ENCODE measurements around the gene SLC16A10. TPM values are rescaled to one million over a fixed set of nuclear protein-coding genes. Genes with fewer than 3 reads are reported as not detected.
"Not testable (repeated sequence)": the region's sequence is repeated elsewhere in the genome, so short reads cannot be mapped to it uniquely, and the experiment has no call there.

SLC16A10 gene, protein sequence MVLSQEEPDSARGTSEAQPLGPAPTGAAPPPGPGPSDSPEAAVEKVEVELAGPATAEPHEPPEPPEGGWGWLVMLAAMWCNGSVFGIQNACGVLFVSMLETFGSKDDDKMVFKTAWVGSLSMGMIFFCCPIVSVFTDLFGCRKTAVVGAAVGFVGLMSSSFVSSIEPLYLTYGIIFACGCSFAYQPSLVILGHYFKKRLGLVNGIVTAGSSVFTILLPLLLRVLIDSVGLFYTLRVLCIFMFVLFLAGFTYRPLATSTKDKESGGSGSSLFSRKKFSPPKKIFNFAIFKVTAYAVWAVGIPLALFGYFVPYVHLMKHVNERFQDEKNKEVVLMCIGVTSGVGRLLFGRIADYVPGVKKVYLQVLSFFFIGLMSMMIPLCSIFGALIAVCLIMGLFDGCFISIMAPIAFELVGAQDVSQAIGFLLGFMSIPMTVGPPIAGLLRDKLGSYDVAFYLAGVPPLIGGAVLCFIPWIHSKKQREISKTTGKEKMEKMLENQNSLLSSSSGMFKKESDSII
- polyA plus RNA-seq (2013, experiment 1 of 4) = 1.9 TPM
- polyA plus RNA-seq (2013, experiment 2 of 4) = 2.9 TPM
- polyA plus RNA-seq (2013, experiment 3 of 4) = 1.7 TPM
- polyA plus RNA-seq (2013, experiment 4 of 4) = 2.2 TPM

DNA sequence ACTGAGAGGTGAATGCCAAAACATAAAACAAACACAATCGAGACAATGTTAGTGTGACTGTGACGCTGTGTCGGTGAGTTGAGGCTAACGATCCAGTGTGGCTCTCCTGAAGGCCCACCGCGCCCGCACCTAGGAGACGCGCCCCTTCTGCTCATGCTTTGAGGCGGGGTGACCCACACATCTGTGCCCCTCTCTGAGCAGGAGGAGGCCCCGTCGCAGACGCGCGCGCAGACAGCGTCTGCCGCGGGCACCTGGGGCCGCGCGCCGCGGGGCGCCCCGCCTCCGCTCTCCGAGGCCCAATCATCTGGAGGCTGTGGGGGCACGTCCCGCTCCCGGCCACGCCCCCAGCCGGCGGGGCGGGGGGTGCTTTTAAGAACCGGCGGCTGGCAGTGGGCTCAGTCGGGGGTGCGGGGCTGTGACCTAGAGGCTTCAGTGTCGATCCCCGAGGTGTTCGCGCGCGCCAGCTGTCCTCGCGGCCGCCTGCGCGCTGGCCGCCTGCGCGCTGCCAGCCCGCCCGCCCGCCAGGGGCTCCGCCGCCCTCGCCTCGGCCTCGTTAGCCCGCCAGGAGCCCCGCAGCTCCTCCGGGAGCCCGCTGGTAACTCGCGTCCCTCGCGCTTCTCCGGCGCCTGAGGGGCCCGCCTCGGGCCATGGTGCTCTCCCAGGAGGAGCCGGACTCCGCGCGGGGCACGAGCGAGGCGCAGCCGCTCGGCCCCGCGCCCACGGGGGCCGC, at the start of gene SLC16A10:
Gene SLC16A10, plus strand, starts transcription at position 398 of the 730 bp plus-strand sequence. Its CDS starts 250 bp downstream, at position 648.
- Histone ChIP-seq H3K36me3 (ENCODE audit: control insufficient read depth, insufficient read depth, low read length) (no peaks in the 10 kb centered on the region), H3K4me3 (ENCODE audit: insufficient read depth, low read depth, low read length) (peak within 1 kb of the TSS; percentile 52), H3K27ac (ENCODE audit: insufficient read depth, low read depth, low read length, poor library complexity, severe bottlenecking) (no peak within 1 kb of the TSS), H3K27me3 (ENCODE audit: control insufficient read depth, insufficient read depth, low read length, poor library complexity, severe bottlenecking) (peaks cover 49% of the 10 kb centered on the region), H3K4me1 (ENCODE audit: control insufficient read depth, insufficient read depth, low read length) (peaks cover 4% of the 10 kb centered on the region), H3K9me3 (ENCODE audit: control insufficient read depth, low read length) (no peaks in the 10 kb centered on the region)
- 0% methylated on average over 86 of the region's 86 CpGs for WGBS, 2 experiments

DNA sequence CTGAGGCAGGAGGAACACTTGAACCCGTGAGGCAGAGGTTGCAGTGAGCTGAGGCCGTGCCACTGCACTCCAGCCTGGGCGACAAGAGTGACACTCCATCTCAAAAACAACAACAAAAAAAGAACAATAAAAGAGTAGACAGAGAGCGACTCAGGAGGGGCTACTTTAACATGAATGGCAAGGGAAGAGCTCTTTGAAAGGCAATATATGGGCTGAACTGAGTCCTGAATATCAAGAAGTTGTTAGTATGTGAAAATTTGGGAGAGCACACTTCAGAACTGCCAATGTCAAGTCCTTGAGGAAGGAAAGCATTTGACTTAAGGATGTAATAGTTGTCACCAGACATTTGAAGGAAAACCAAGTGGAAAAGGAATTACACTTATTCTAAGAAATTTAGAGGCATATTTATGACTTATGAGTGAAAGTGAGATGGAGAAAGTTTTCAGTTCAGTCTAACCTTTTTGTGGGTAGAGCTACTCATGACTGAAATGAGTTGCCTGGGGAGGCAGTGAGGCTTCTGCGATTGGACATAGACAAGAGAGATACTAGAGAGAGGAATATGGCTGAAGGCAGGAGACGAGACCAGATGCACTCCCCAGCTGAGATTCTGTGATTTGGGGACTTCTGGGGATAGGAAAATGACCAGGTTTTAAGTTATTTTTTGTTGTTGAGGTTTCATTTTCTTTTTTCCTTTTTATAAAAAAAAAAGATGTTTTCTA, 48.6 kb upstream of the SLC16A10 start:
- no peaks in the 10 kb centered on the region for H3K9me3 ChIP-seq (ENCODE audit: control insufficient read depth, low read length)
- no peak overlapping the region for H3K27ac ChIP-seq (ENCODE audit: insufficient read depth, low read depth, low read length, poor library complexity, severe bottlenecking)
- no peaks in the 10 kb centered on the region for H3K4me1 ChIP-seq (ENCODE audit: control insufficient read depth, insufficient read depth, low read length)
- H3K27me3 ChIP-seq (ENCODE audit: control insufficient read depth, insufficient read depth, low read length, poor library complexity, severe bottlenecking) = no peaks in the 10 kb centered on the region
- no peaks in the 10 kb centered on the region for H3K36me3 ChIP-seq (ENCODE audit: control insufficient read depth, insufficient read depth, low read length)
- 91 to 94% methylated on average over 6 of the region's 6 CpGs for WGBS, 2 experiments
- H3K4me3 ChIP-seq (ENCODE audit: insufficient read depth, low read depth, low read length) = no peak overlapping the region

DNA sequence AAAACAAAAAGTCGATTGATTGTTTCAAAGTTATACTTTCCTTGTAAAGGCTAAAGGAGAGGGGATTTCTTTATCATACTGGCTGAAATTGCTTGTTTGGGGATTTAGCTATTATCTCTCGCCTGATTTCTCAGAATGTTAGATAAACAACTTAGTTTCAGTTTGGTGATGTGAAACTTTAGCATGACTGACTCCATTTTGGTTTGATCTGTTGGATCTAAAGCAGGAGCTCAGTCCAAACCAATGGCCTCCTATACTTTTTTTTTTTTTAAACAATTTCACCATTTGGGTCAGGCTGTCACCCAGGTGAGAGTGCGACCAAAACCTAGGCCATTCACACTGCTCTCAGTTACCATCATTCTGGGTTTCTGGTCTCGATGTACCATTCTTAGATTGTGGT, 45.4 kb upstream of the SLC16A10 start:
- Histone ChIP-seq H3K27me3 (ENCODE audit: control insufficient read depth, insufficient read depth, low read length, poor library complexity, severe bottlenecking) (no peaks in the 10 kb centered on the region), H3K9me3 (ENCODE audit: control insufficient read depth, low read length) (no peaks in the 10 kb centered on the region), H3K4me3 (ENCODE audit: insufficient read depth, low read depth, low read length) (no peak overlapping the region), H3K27ac (ENCODE audit: insufficient read depth, low read depth, low read length, poor library complexity, severe bottlenecking) (no peak overlapping the region), H3K36me3 (ENCODE audit: control insufficient read depth, insufficient read depth, low read length) (no peaks in the 10 kb centered on the region), H3K4me1 (ENCODE audit: control insufficient read depth, insufficient read depth, low read length) (no peaks in the 10 kb centered on the region)
- 89 to 93% methylated on average over 4 of the region's 4 CpGs for WGBS, 2 experiments

DNA sequence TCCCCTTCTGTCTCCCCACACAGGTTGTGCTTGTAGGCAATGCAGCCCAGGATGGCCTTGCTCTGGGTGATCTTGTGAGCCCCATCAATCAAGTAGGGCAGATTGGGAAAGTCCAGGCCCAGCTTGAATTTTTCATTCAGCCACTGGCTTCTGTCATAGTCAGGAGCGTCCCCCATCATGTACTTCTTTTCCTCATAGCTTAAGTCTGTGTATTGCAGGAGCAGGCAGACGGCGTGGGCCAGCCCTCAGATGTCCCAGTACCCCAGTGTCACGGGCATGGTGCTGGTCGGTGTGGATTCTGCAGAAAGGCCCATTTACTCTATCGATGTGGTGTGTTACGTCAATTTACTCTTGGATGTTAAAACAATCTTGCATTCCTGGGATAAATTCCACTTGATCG, 40.1 kb upstream of the SLC16A10 start:
- WGBS, 2 experiments = 96 to 99% methylated on average over 8 of the region's 8 CpGs
- no peaks in the 10 kb centered on the region for H3K36me3 ChIP-seq (ENCODE audit: control insufficient read depth, insufficient read depth, low read length)
- no peaks in the 10 kb centered on the region for H3K4me1 ChIP-seq (ENCODE audit: control insufficient read depth, insufficient read depth, low read length)
- H3K27ac ChIP-seq (ENCODE audit: insufficient read depth, low read depth, low read length, poor library complexity, severe bottlenecking) = no peak overlapping the region
- no peaks in the 10 kb centered on the region for H3K27me3 ChIP-seq (ENCODE audit: control insufficient read depth, insufficient read depth, low read length, poor library complexity, severe bottlenecking)
- no peaks in the 10 kb centered on the region for H3K9me3 ChIP-seq (ENCODE audit: control insufficient read depth, low read length)
- no peak overlapping the region for H3K4me3 ChIP-seq (ENCODE audit: insufficient read depth, low read depth, low read length)

DNA sequence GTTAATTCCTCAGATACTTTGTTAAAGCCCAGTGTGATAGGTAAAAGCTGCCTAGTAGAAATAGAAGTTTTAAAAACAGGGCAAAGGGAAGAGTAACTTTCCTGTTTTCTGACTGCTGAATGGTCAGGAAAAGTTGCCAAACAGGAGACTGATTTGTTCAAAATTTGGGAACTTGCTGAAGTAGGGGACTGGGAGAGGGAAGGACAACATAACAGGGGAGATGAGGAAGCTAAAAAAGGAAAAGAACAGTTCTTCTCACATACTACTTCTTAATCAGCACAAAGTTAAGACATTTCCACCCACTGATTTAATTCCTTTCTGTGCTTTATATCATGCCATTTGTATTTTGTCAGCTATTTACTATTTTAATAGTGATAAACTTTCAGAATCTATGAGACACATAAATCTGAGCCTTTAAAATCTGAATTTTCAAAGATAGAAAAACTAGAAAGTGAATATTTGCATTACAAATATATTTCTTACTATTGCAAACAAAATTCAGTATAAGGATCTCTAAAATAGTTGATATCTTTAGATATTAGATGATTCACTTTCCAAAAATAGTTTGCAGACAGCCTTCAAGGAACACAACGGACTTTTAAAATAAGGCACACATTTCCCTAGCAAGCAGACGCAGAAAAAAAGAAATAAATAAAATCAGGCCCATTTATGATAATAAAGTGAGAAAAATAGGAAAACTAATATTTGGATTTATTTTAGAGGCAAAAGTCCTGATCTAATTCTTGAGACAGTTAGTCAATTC, 36.9 kb upstream of the SLC16A10 start:
- Histone ChIP-seq H3K9me3 (ENCODE audit: control insufficient read depth, low read length) (no peaks in the 10 kb centered on the region), H3K4me1 (ENCODE audit: control insufficient read depth, insufficient read depth, low read length) (no peaks in the 10 kb centered on the region), H3K36me3 (ENCODE audit: control insufficient read depth, insufficient read depth, low read length) (no peaks in the 10 kb centered on the region), H3K4me3 (ENCODE audit: insufficient read depth, low read depth, low read length) (no peak overlapping the region), H3K27ac (ENCODE audit: insufficient read depth, low read depth, low read length, poor library complexity, severe bottlenecking) (no peak overlapping the region), H3K27me3 (ENCODE audit: control insufficient read depth, insufficient read depth, low read length, poor library complexity, severe bottlenecking) (no peaks in the 10 kb centered on the region)
- WGBS, 2 experiments = 100% methylated on average over 2 of the region's 2 CpGs; no CpG with 5 or more reads in 1 of the 2 experiments

DNA sequence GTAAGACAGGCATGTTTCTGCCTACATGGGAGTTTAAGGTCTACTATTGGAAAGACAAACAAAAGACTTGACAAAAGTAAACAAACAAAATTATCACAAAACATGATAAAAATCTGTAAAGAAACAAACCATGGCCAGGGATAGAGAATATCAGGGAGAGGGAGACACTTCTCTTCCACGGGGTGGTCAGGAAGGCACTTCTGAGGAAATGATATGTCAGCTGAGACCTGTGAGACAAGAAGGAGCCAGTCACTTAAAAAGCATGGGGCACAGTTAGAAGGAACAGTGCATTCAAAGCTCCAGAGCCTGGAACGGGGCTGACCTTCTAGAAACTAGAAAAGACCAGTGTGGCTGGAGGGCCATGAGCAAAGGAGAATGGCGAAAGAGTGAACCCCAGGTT, 35.1 kb upstream of the SLC16A10 start:
- 94 to 97% methylated on average over 3 of the region's 3 CpGs for WGBS, 2 experiments
- H3K27ac ChIP-seq (ENCODE audit: insufficient read depth, low read depth, low read length, poor library complexity, severe bottlenecking) = no peak overlapping the region

DNA sequence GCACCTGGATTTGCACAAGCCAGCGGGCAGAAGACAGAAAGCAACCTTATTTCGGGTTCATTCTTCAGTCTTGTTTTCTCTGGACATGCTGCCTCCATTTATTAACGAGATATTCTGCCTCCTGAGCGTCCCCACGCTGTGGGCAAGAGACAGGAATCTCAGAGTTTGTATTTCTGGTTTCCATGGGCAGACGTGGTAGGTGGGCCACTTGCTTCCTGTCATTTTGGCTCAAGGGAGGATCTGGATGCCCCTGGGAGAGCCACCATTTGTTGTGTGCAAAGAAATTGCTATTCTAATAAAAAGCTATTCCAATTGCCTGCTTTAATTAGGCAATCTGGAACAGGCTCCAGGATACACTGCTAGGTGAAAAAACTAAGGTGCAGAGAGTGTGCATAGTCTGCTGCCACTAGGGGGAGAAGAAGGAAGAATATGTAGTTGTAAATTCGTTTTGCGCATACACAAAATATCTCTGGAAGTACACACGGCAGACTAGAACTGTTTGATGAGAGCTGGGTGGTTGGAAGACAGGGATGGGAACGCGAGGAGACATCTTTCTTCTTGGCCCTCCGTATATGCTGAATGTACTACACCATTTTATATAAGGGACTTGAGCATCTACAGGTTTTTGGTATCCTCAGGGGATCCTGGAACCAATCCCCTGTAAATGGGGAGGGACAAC, 30.1 kb upstream of the SLC16A10 start:
- no peak overlapping the region for H3K4me3 ChIP-seq (ENCODE audit: insufficient read depth, low read depth, low read length)
- H3K27me3 ChIP-seq (ENCODE audit: control insufficient read depth, insufficient read depth, low read length, poor library complexity, severe bottlenecking) = no peaks in the 10 kb centered on the region
- H3K27ac ChIP-seq (ENCODE audit: insufficient read depth, low read depth, low read length, poor library complexity, severe bottlenecking) = no peak overlapping the region
- WGBS, 2 experiments = 54 to 61% methylated on average over 9 to 12 of the region's 12 CpGs
- H3K9me3 ChIP-seq (ENCODE audit: control insufficient read depth, low read length) = no peaks in the 10 kb centered on the region
- H3K4me1 ChIP-seq (ENCODE audit: control insufficient read depth, insufficient read depth, low read length) = no peaks in the 10 kb centered on the region
- no peaks in the 10 kb centered on the region for H3K36me3 ChIP-seq (ENCODE audit: control insufficient read depth, insufficient read depth, low read length)

More for the DNA sequence above, 35.1 kb upstream of the SLC16A10 start:
- no peaks in the 10 kb centered on the region for H3K27me3 ChIP-seq (ENCODE audit: control insufficient read depth, insufficient read depth, low read length, poor library complexity, severe bottlenecking)
- no peaks in the 10 kb centered on the region for H3K36me3 ChIP-seq (ENCODE audit: control insufficient read depth, insufficient read depth, low read length)
- no peaks in the 10 kb centered on the region for H3K9me3 ChIP-seq (ENCODE audit: control insufficient read depth, low read length)
- H3K4me3 ChIP-seq (ENCODE audit: insufficient read depth, low read depth, low read length) = no peak overlapping the region
- no peaks in the 10 kb centered on the region for H3K4me1 ChIP-seq (ENCODE audit: control insufficient read depth, insufficient read depth, low read length)

DNA sequence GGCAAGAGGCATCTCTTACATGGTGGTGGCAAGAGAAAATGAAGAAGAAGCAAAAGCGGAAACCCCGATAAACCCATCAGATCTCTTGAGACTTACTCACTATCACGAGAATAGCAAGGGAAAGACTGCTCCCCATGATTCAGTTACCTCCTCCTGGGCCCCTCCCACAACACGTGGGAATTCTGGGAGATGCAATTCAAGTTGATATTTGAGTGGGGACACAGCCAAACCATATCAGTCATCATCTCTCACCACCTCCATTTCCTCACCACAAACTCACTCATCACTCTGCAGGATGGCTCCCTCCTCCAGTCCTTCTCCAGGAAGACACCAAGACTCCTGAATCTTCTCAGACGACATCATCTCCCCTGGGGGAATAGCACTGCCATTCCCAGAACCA, 25.8 kb upstream of the SLC16A10 start:
- no peaks in the 10 kb centered on the region for H3K9me3 ChIP-seq (ENCODE audit: control insufficient read depth, low read length)
- H3K36me3 ChIP-seq (ENCODE audit: control insufficient read depth, insufficient read depth, low read length) = no peaks in the 10 kb centered on the region
- no peak overlapping the region for H3K4me3 ChIP-seq (ENCODE audit: insufficient read depth, low read depth, low read length)
- 87 to 96% methylated on average over 5 of the region's 5 CpGs for WGBS, 2 experiments
- no peaks in the 10 kb centered on the region for H3K27me3 ChIP-seq (ENCODE audit: control insufficient read depth, insufficient read depth, low read length, poor library complexity, severe bottlenecking)
- H3K4me1 ChIP-seq (ENCODE audit: control insufficient read depth, insufficient read depth, low read length) = no peaks in the 10 kb centered on the region
- no peak overlapping the region for H3K27ac ChIP-seq (ENCODE audit: insufficient read depth, low read depth, low read length, poor library complexity, severe bottlenecking)

DNA sequence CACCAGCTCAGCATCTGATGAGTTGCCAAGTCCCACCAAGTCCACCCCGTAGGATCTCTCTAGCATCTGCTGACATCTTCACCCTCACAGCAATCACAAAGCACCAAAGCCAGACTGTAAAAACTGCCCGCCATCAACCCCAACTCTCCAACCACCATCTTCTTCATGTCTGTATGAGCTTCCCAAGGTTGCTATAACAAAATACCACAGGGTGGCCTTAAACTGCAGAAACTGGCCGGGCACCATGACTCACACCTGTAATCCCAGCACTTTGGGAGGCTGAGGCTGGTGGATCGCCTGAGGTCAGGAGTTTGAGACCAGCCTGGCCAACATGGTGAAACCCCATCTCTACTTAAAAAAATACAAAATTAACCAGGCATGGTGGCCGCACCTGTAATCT, 25.3 kb upstream of the SLC16A10 start:
- not testable (repeated sequence) for H3K4me1 ChIP-seq (ENCODE audit: control insufficient read depth, insufficient read depth, low read length); H3K27ac ChIP-seq (ENCODE audit: insufficient read depth, low read depth, low read length, poor library complexity, severe bottlenecking); H3K36me3 ChIP-seq (ENCODE audit: control insufficient read depth, insufficient read depth, low read length); H3K9me3 ChIP-seq (ENCODE audit: control insufficient read depth, low read length); H3K27me3 ChIP-seq (ENCODE audit: control insufficient read depth, insufficient read depth, low read length, poor library complexity, severe bottlenecking); H3K4me3 ChIP-seq (ENCODE audit: insufficient read depth, low read depth, low read length)
- WGBS, 2 experiments = 93 to 94% methylated on average over 5 of the region's 5 CpGs
